ENCODE results near the gene APBA3. TPM values are rescaled to one million over a fixed set of nuclear protein-coding genes. Genes with fewer than 3 reads are reported as not detected.

The APBA3 gene
- total and polyA plus RNA-seq, 2 donors from 2014 or later = 17.1 to 27.5 TPM

DNA sequence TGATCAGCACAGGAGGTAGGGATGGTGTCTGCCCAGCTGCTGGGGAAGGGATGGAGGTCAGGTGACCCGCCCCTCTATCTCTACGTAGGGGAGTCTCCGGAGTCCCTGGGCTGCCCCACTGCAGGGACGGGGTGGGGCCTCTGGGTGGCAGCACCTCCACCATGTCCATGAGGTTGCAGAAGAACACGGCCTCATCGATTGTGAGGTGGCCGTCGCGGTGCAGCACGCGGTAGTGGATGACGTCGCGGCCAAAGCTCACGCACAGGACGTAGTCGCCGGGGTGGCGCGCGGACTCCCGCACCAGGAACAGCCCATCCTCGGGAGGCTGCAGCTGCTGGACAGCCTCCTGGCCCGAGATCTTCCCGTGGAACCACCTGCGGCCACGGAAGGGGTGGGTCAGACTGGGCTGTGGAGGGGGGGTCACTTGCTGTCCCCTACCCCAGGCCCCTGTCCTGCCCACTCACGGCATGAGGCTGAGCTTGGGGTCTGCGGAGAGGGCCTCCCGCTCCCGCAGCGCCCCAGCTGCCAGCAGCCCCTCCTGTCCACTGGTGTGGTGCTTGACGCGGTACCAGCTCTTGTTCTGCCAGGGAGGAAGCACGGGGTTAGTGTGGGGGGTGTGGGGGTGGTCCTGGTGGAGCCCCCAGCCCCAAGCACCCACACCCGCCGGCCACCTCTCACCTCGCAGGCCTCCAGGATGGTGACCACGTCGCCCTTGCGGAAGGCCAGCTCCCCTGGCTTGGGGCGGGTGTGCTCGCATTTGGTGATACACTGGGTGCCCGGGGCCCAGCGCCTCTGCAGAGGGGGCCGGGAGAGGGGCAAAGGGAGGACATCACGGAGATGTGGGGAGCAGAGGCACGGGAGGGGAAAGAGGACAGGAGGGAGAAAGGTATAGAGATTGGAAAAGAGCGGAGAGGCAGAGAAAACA, 22.4 kb upstream of the APBA3 start:
- FAIRE-seq (no peak), DNase-seq (peak in 1 of 5 donors; percentile 63)
- intact Hi-C loops (cut with DNase I) = no loop called here
- no peak for TF ChIP-seq CTCF (IDR thresholded peaks at IDR 0.05; ENCODE audit: borderline replicate concordance, extremely low read depth, insufficient read depth)
- H3K9me3 ChIP-seq (ENCODE audit: control insufficient read depth in 2 of 3, insufficient read depth in 1 of 3, low read length in 3 of 3) = peaks cover 0 to 14% (median 3%) of the 10 kb centered on the region in 3 donors
- H3K36me3 ChIP-seq (ENCODE audit: control insufficient read depth in 2 of 3, insufficient read depth in 3 of 3, low read length in 3 of 3) = no peaks in the 10 kb centered on the region
- no peak overlapping the region for H3K4me3 ChIP-seq (ENCODE audit: low read length in 3 of 3)
- no peak overlapping the region for H3K27ac ChIP-seq (ENCODE audit: low read depth in 2 of 2, low read length in 2 of 2)
- no peak overlapping the region for H3K9ac ChIP-seq (ENCODE audit: low read length in 3 of 3)
- no peaks in the 10 kb centered on the region for H3K4me1 ChIP-seq (ENCODE audit: control insufficient read depth in 2 of 3, insufficient read depth in 2 of 3, low read depth in 1 of 3, low read length in 3 of 3)
- H3K27me3 ChIP-seq (ENCODE audit: control insufficient read depth, insufficient read depth, low read length) = peaks cover 2% of the 10 kb centered on the region

- no peaks in the 10 kb centered on the region for H3K36me3 ChIP-seq (ENCODE audit: control insufficient read depth in 2 of 3, insufficient read depth in 3 of 3, low read length in 3 of 3)
- DNase-seq (peak in 1 of 5 donors; percentile 58), FAIRE-seq (no peak)
- intact Hi-C loops (cut with DNase I) = no loop called here
- H3K9me3 ChIP-seq (ENCODE audit: control insufficient read depth in 2 of 3, insufficient read depth in 1 of 3, low read length in 3 of 3) = peaks cover 0 to 14% (median 3%) of the 10 kb centered on the region in 3 donors
- no peak for TF ChIP-seq CTCF (IDR thresholded peaks at IDR 0.05; ENCODE audit: borderline replicate concordance, extremely low read depth, insufficient read depth)
- no peak overlapping the region for H3K9ac ChIP-seq (ENCODE audit: low read length in 3 of 3)
- H3K27ac ChIP-seq (ENCODE audit: low read depth in 2 of 2, low read length in 2 of 2) = no peak overlapping the region
- peaks cover 2% of the 10 kb centered on the region for H3K27me3 ChIP-seq (ENCODE audit: control insufficient read depth, insufficient read depth, low read length)
- H3K4me3 ChIP-seq (ENCODE audit: low read length in 3 of 3) = no peak overlapping the region
- H3K4me1 ChIP-seq (ENCODE audit: control insufficient read depth in 2 of 3, insufficient read depth in 2 of 3, low read depth in 1 of 3, low read length in 3 of 3) = no peaks in the 10 kb centered on the region
Observed at GRCh38 chr19:3782903-3783302, 21.4 kb upstream of the APBA3 start.

DNA sequence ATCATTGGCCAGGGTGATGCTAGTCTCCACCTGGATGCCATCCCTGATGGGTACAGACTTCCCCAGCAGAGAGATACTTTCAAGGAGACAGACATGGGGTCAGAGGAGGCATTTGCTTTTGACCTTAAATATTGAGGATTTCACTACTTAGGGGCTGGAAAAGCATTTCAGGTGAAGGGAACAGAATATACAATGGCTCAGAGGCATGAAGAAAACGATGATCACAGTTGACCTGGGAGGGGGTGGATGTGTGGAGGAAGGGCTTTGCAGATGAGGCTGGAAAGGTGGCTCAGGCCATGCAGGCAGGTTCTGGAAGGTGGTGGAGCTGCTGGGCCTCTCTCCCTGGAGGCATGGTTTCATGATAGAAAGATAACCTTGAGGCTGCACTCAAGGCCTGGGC, 20.8 kb upstream of the APBA3 start:
- TF ChIP-seq CTCF (IDR thresholded peaks at IDR 0.05; ENCODE audit: borderline replicate concordance, extremely low read depth, insufficient read depth) = no peak
- H3K9ac ChIP-seq (ENCODE audit: low read length in 3 of 3) = no peak overlapping the region
- H3K27me3 ChIP-seq (ENCODE audit: control insufficient read depth, insufficient read depth, low read length) = peaks cover 2% of the 10 kb centered on the region
- H3K4me1 ChIP-seq (ENCODE audit: control insufficient read depth in 2 of 3, insufficient read depth in 2 of 3, low read depth in 1 of 3, low read length in 3 of 3) = no peaks in the 10 kb centered on the region
- FAIRE-seq = no peak
- no peak overlapping the region for H3K27ac ChIP-seq (ENCODE audit: low read depth in 2 of 2, low read length in 2 of 2)
- intact Hi-C loops (cut with DNase I) = no loop called here
- no peaks in the 10 kb centered on the region for H3K36me3 ChIP-seq (ENCODE audit: control insufficient read depth in 2 of 3, insufficient read depth in 3 of 3, low read length in 3 of 3)
- DNase-seq = no peak
- no peak overlapping the region for H3K4me3 ChIP-seq (ENCODE audit: low read length in 3 of 3)
- peaks cover 0 to 14% (median 3%) of the 10 kb centered on the region in 3 donors for H3K9me3 ChIP-seq (ENCODE audit: control insufficient read depth in 2 of 3, insufficient read depth in 1 of 3, low read length in 3 of 3)
